MM.1S (cell line): ENCODE data around the gene KCNMA1.

Experiments
- DNase-seq: peaks from one replicate; pipeline ENCODE4 v3.0.0-alpha.2; 2015
- H2AFZ ChIP-seq: fragments of 300-600 bp; sonication (generic); 2 replicates; pipeline ENCODE4 v1.6.0; 2016; ENCODE audit warnings: antibody characterized with exemption, low read length
- H3F3A ChIP-seq: fragments of 300-600 bp; sonication (generic); 2 replicates; pipeline ENCODE4 v1.6.1; 2016; ENCODE audit warnings: mild to moderate bottlenecking, antibody characterized with exemption, low read length, moderate library complexity, mixed read lengths; ENCODE audit not compliant: insufficient read depth
- H3K27ac ChIP-seq: fragments of 300-600 bp; sonication (generic); 2 replicates; pipeline ENCODE4 v1.5.1; 2016; ENCODE audit warnings: mild to moderate bottlenecking, low read length
- H3K27me3 ChIP-seq: fragments of 300-600 bp; sonication (generic); replicated peaks from 2 replicates; pipeline ENCODE4 v1.6.0; 2016; ENCODE audit warnings: low read length; ENCODE audit not compliant: insufficient read depth
- H3K36me3 ChIP-seq: fragments of 300-600 bp; sonication (generic); replicated peaks from 2 replicates; pipeline ENCODE4 v1.6.1; 2016; ENCODE audit warnings: mild to moderate bottlenecking, low read length, mixed read lengths; ENCODE audit not compliant: insufficient read depth
- H3K4me1 ChIP-seq: fragments of 300-600 bp; sonication (generic); 2 replicates; pipeline ENCODE4 v1.6.1; 2016; ENCODE audit warnings: low read length, mixed read lengths
- H3K4me2 ChIP-seq: fragments of 300-600 bp; sonication (generic); 2 replicates; pipeline ENCODE4 v1.6.0; 2016; ENCODE audit warnings: low read depth, low read length
- H3K4me3 ChIP-seq: fragments of 300-600 bp; sonication (generic); 2 replicates; pipeline ENCODE4 v1.5.1; 2016; ENCODE audit warnings: low read length, mixed read lengths
- H3K79me2 ChIP-seq: fragments of 300-600 bp; sonication (generic); 2 replicates; pipeline ENCODE4 v1.6.1; 2016; ENCODE audit warnings: mixed run types, low read length, mixed read lengths
- H3K9ac ChIP-seq: fragments of 300-600 bp; sonication (generic); 2 replicates; pipeline ENCODE4 v1.6.1; 2016; ENCODE audit warnings: low read length, mixed read lengths
- H3K9me2 ChIP-seq: fragments of 300-600 bp; sonication (generic); replicated peaks from 2 replicates; pipeline ENCODE4 v1.6.1; 2016; ENCODE audit warnings: mild to moderate bottlenecking, low read length, mixed read lengths; ENCODE audit not compliant: insufficient read depth
- H3K9me3 ChIP-seq: fragments of 300-600 bp; sonication (generic); replicated peaks from 2 replicates; pipeline ENCODE4 v1.6.1; 2016; ENCODE audit warnings: mild to moderate bottlenecking, low read length, mixed read lengths; ENCODE audit not compliant: insufficient read depth
- H4K20me1 ChIP-seq: fragments of 300-600 bp; sonication (generic); 2 replicates; pipeline ENCODE4 v1.6.1; 2016; ENCODE audit warnings: mild to moderate bottlenecking, low read length, moderate library complexity, mixed read lengths; ENCODE audit not compliant: insufficient read depth
- CTCF ChIP-seq: fragments of 300-600 bp; sonication (generic); IDR thresholded peaks from 2 replicates; pipeline ENCODE4 v1.5.1; 2016; ENCODE audit warnings: antibody characterized with exemption, low read length, mixed read lengths
- EZH2 ChIP-seq: fragments of 300-600 bp; sonication (generic); optimal IDR thresholded peaks from 2 replicates; pipeline ENCODE3; 2017; ENCODE audit warnings: low read depth, mild to moderate bottlenecking, antibody characterized with exemption, low read length, mixed read lengths
- EZH2phosphoT487 ChIP-seq: fragments of 300-600 bp; sonication (generic); IDR thresholded peaks from 2 replicates; pipeline ENCODE4 v1.6.1; 2018; ENCODE audit warnings: antibody characterized with exemption, low read length

Gene KCNMA1

GRCh38 chr10:77165445-77166208, 472.0 kb downstream of the KCNMA1 start:
- peak; percentile 51 for DNase-seq
- Histone ChIP-seq H3K4me1 (no peaks in the 10 kb centered on the region; the same call in 1 of the 2 replicates), H3K9me3 (no peaks in the 10 kb centered on the region), H4K20me1 (no peaks in the 10 kb centered on the region), H3K4me3 (no peak overlapping the region), H3F3A (no peaks in the 10 kb centered on the region), H3K4me2 (no peak overlapping the region), H3K27me3 (no peaks in the 10 kb centered on the region), H3K9ac (no peak overlapping the region), H3K9me2 (no peaks in the 10 kb centered on the region), H3K79me2 (no peaks in the 10 kb centered on the region), H2AFZ (no peak overlapping the region), H3K36me3 (no peaks in the 10 kb centered on the region), H3K27ac (no peak overlapping the region)
- TF ChIP-seq CTCF (peak; percentile 82), EZH2phosphoT487 (no peak)

GRCh38 chr10:77164616-77165311, 472.8 kb downstream of the KCNMA1 start:
- Histone ChIP-seq H3K9me2 (no peaks in the 10 kb centered on the region), H4K20me1 (no peaks in the 10 kb centered on the region), H3K9ac (no peak overlapping the region), H3K36me3 (no peaks in the 10 kb centered on the region), H3K79me2 (no peaks in the 10 kb centered on the region), H3K4me3 (no peak overlapping the region), H2AFZ (no peak overlapping the region), H3K9me3 (no peaks in the 10 kb centered on the region), H3K4me2 (no peak overlapping the region), H3K27me3 (no peaks in the 10 kb centered on the region), H3K27ac (no peak overlapping the region), H3F3A (no peaks in the 10 kb centered on the region), H3K4me1 (no peaks in the 10 kb centered on the region; the same call in 1 of the 2 replicates)
- no peak for TF ChIP-seq CTCF
- TF ChIP-seq EZH2: no peak
- no peak for TF ChIP-seq EZH2phosphoT487
- no peak for DNase-seq

DNA sequence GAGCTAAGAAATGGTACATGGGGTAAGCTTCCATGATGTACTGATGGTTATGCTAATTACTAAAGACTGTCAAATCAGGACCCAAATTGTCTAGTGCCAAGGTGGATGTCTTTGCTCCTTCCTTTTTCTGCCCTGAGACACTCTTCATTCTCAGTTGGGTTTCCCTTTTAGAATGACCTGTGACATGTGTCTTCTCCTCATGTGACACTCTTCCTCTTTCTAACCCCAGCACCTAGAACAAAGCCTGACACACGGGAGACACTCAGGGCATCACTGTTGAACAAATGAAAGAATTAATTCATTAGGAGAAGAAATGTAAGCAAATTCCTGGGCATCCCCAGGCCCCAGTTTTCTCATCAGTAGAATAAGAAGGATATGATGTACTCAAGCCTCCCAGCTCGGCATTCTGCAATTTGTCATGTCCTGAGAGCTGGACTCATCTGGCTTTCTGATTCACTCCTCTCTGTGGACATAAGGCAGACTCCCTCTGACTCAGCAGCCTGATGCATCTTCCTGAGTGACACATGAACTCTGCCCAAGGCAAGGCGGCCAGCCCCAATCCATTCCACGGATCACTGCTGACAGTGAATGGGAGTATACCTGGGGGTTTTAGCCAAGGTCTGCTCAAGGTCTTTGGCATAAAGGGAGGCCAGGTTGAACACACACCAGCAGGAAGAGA, 473.8 kb downstream of the KCNMA1 start:
- Histone ChIP-seq H3K9me3 (no peaks in the 10 kb centered on the region), H4K20me1 (no peaks in the 10 kb centered on the region), H3K27me3 (no peaks in the 10 kb centered on the region), H3K9ac (no peak overlapping the region), H3K4me3 (no peak overlapping the region), H3K36me3 (no peaks in the 10 kb centered on the region), H3K27ac (no peak overlapping the region), H2AFZ (no peak overlapping the region), H3K9me2 (no peaks in the 10 kb centered on the region), H3K4me2 (no peak overlapping the region), H3K4me1 (no peaks in the 10 kb centered on the region; the same call in 1 of the 2 replicates), H3F3A (no peaks in the 10 kb centered on the region), H3K79me2 (no peaks in the 10 kb centered on the region)
- DNase-seq: no peak
- no peak for TF ChIP-seq EZH2
- TF ChIP-seq EZH2phosphoT487: no peak
- TF ChIP-seq CTCF: no peak
